Adrenal gland (tissue), 5 donors: ENCODE data around the gene SELP.

Experiments used
- POLR2A ChIP-seq, 2 donors: fragments of 450-650 bp; IDR thresholded peaks; one replicate each; pipeline ENCODE4 v1.6.1; 2017; ENCODE audit warnings: antibody characterized with exemption in 2 of 2, mild to moderate bottlenecking in 2 of 2, moderate library complexity in 1 of 2
- TF ChIP-seq, protein P1 (sequence below), 6 experiments: fragments of 450-650 bp in 4 of 6; fragments of 200-600 bp in 2 of 6; sonication (generic) in 1 of 6; IDR thresholded peaks; 1 replicate in 5 of 6; 2 replicates in 1 of 6; pipeline versions ENCODE4 v1.5.1 to v1.8.0; 2016 to 2021; ENCODE audit warnings: antibody characterized with exemption in 6 of 6, mild to moderate bottlenecking in 2 of 6, moderate library complexity in 1 of 6
- donor health status: DM: no; HTN: no; CAD: no.

DNA sequence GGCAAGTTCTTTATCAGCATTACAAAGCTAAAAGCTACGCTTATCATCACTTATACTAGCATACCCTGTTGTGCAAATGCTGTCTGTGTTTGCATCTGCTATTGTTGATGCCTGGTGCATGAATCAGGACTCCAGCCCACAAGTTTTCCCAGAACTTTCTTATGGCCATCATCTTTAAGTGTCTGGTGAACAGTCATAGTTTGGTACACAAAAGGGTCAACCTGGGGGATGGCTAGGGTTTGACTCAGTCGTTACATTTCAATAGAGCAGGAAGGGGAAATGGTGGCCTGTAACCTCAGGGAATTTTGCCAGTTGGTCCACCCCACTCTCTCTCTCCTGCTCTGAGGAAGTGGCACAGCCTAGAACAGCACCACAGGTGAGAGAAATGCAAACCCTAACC, 46.1 kb upstream of the SELP start:
- TF ChIP-seq, protein P1, sequence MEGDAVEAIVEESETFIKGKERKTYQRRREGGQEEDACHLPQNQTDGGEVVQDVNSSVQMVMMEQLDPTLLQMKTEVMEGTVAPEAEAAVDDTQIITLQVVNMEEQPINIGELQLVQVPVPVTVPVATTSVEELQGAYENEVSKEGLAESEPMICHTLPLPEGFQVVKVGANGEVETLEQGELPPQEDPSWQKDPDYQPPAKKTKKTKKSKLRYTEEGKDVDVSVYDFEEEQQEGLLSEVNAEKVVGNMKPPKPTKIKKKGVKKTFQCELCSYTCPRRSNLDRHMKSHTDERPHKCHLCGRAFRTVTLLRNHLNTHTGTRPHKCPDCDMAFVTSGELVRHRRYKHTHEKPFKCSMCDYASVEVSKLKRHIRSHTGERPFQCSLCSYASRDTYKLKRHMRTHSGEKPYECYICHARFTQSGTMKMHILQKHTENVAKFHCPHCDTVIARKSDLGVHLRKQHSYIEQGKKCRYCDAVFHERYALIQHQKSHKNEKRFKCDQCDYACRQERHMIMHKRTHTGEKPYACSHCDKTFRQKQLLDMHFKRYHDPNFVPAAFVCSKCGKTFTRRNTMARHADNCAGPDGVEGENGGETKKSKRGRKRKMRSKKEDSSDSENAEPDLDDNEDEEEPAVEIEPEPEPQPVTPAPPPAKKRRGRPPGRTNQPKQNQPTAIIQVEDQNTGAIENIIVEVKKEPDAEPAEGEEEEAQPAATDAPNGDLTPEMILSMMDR (IDR thresholded peaks at IDR 0.05) = no peak
- TF ChIP-seq POLR2A (IDR thresholded peaks at IDR 0.05) = no peak
